ENCODE results near the gene FUS. TPM values are rescaled to one million over a fixed set of nuclear protein-coding genes. Genes with fewer than 3 reads are reported as not detected.
A peak's percentile ranks its signal among the peaks of the same experiment; 100 is the strongest.

FUS gene
- total and polyA plus RNA-seq, 2 of the 13 experiments (the other 11 are each of a cell fraction or from before 2014, with no cell fraction given): 68.1 to 168 TPM

GRCh38 chr16:31181102-31181830 lies 1.3 kb downstream of the FUS start (continued):
- TF ChIP-seq, protein P1, sequence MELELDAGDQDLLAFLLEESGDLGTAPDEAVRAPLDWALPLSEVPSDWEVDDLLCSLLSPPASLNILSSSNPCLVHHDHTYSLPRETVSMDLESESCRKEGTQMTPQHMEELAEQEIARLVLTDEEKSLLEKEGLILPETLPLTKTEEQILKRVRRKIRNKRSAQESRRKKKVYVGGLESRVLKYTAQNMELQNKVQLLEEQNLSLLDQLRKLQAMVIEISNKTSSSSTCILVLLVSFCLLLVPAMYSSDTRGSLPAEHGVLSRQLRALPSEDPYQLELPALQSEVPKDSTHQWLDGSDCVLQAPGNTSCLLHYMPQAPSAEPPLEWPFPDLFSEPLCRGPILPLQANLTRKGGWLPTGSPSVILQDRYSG (CRISPR knock-in tag; IDR thresholded peaks at IDR 0.05): no peak
- TF ChIP-seq MED1 (CRISPR knock-in tag; IDR thresholded peaks at IDR 0.05): no peak
- no peak for TF ChIP-seq KDM1A (CRISPR knock-in tag; IDR thresholded peaks at IDR 0.05)
- TF ChIP-seq TFE3 (CRISPR knock-in tag; IDR thresholded peaks at IDR 0.05): no peak
- no peak for TF ChIP-seq ZNF577 (CRISPR knock-in tag; IDR thresholded peaks at IDR 0.05; ENCODE audit: borderline replicate concordance, low read depth)
- TF ChIP-seq NFIB (CRISPR knock-in tag; IDR thresholded peaks at IDR 0.05; ENCODE audit: borderline replicate concordance): 0 out of 2 replicates have a peak, but pooled peaks have one; percentile 31
- TF ChIP-seq ELF3 (CRISPR knock-in tag; IDR thresholded peaks at IDR 0.05): no peak
- TF ChIP-seq, protein P2, sequence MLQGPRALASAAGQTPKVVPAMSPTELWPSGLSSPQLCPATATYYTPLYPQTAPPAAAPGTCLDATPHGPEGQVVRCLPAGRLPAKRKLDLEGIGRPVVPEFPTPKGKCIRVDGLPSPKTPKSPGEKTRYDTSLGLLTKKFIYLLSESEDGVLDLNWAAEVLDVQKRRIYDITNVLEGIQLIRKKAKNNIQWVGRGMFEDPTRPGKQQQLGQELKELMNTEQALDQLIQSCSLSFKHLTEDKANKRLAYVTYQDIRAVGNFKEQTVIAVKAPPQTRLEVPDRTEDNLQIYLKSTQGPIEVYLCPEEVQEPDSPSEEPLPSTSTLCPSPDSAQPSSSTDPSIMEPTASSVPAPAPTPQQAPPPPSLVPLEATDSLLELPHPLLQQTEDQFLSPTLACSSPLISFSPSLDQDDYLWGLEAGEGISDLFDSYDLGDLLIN (CRISPR knock-in tag; IDR thresholded peaks at IDR 0.05; ENCODE audit: borderline replicate concordance): 0 out of 2 replicates have a peak, but pooled peaks have one; percentile 46
- TF ChIP-seq ZNF607 (CRISPR knock-in tag; IDR thresholded peaks at IDR 0.05; ENCODE audit: borderline replicate concordance): peak; percentile 19; the same call in 1 of the 2 replicates
- TF ChIP-seq, protein P3, sequence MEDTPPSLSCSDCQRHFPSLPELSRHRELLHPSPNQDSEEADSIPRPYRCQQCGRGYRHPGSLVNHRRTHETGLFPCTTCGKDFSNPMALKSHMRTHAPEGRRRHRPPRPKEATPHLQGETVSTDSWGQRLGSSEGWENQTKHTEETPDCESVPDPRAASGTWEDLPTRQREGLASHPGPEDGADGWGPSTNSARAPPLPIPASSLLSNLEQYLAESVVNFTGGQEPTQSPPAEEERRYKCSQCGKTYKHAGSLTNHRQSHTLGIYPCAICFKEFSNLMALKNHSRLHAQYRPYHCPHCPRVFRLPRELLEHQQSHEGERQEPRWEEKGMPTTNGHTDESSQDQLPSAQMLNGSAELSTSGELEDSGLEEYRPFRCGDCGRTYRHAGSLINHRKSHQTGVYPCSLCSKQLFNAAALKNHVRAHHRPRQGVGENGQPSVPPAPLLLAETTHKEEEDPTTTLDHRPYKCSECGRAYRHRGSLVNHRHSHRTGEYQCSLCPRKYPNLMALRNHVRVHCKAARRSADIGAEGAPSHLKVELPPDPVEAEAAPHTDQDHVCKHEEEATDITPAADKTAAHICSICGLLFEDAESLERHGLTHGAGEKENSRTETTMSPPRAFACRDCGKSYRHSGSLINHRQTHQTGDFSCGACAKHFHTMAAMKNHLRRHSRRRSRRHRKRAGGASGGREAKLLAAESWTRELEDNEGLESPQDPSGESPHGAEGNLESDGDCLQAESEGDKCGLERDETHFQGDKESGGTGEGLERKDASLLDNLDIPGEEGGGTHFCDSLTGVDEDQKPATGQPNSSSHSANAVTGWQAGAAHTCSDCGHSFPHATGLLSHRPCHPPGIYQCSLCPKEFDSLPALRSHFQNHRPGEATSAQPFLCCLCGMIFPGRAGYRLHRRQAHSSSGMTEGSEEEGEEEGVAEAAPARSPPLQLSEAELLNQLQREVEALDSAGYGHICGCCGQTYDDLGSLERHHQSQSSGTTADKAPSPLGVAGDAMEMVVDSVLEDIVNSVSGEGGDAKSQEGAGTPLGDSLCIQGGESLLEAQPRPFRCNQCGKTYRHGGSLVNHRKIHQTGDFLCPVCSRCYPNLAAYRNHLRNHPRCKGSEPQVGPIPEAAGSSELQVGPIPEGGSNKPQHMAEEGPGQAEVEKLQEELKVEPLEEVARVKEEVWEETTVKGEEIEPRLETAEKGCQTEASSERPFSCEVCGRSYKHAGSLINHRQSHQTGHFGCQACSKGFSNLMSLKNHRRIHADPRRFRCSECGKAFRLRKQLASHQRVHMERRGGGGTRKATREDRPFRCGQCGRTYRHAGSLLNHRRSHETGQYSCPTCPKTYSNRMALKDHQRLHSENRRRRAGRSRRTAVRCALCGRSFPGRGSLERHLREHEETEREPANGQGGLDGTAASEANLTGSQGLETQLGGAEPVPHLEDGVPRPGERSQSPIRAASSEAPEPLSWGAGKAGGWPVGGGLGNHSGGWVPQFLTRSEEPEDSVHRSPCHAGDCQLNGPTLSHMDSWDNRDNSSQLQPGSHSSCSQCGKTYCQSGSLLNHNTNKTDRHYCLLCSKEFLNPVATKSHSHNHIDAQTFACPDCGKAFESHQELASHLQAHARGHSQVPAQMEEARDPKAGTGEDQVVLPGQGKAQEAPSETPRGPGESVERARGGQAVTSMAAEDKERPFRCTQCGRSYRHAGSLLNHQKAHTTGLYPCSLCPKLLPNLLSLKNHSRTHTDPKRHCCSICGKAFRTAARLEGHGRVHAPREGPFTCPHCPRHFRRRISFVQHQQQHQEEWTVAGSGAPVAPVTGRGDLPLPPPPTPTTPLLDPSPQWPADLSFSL (CRISPR knock-in tag; IDR thresholded peaks at IDR 0.05): no peak
- TF ChIP-seq, protein P4, sequence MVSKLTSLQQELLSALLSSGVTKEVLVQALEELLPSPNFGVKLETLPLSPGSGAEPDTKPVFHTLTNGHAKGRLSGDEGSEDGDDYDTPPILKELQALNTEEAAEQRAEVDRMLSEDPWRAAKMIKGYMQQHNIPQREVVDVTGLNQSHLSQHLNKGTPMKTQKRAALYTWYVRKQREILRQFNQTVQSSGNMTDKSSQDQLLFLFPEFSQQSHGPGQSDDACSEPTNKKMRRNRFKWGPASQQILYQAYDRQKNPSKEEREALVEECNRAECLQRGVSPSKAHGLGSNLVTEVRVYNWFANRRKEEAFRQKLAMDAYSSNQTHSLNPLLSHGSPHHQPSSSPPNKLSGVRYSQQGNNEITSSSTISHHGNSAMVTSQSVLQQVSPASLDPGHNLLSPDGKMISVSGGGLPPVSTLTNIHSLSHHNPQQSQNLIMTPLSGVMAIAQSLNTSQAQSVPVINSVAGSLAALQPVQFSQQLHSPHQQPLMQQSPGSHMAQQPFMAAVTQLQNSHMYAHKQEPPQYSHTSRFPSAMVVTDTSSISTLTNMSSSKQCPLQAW (CRISPR knock-in tag; IDR thresholded peaks at IDR 0.05): 0 out of 2 replicates have a peak, but pooled peaks have one; percentile 22
- TF ChIP-seq KMT2A (CRISPR knock-in tag; IDR thresholded peaks at IDR 0.05): 0 out of 2 replicates have a peak, but pooled peaks have one; percentile 3
- no peak for TF ChIP-seq ZNF781 (CRISPR knock-in tag; IDR thresholded peaks at IDR 0.05; ENCODE audit: borderline replicate concordance, not compliant biosample characterization)
- 0 out of 2 replicates have a peak, but pooled peaks have one; percentile 23 for TF ChIP-seq MAX (IDR thresholded peaks at IDR 0.05)
- no peak for TF ChIP-seq ZNF17 (CRISPR knock-in tag; IDR thresholded peaks at IDR 0.05)
- no peak for TF ChIP-seq FOSL2 (CRISPR knock-in tag; IDR thresholded peaks at IDR 0.05)

Measured in HepG2 (cell line).